Osteoblast (primary cell): ENCODE data around the gene PLEKHA6. TPM values are rescaled to one million over a fixed set of nuclear protein-coding genes. Genes with fewer than 3 reads are reported as not detected.

ENCODE experiments used
- DNase-seq: peaks from one replicate; pipeline ENCODE4 v3.0.0; 2011; ENCODE audit warnings: low spot score, mixed read lengths; ENCODE audit not compliant: insufficient read length; ENCODE audit errors: missing footprints
- H2AFZ ChIP-seq: 2 replicates; pipeline ENCODE4 v1.6.0; 2011; ENCODE audit warnings: mild to moderate bottlenecking, low read length
- H3K27ac ChIP-seq: 2 replicates; pipeline ENCODE4 v1.5.1; 2011; ENCODE audit warnings: mild to moderate bottlenecking, low read depth, low read length, moderate library complexity
- H3K27me3 ChIP-seq: 2 replicates; pipeline ENCODE4 v1.6.0; 2012; ENCODE audit warnings: mild to moderate bottlenecking, control low read depth, inconsistent platforms, low read length, moderate library complexity; ENCODE audit not compliant: insufficient read depth
- H3K36me3 ChIP-seq: 2 replicates; pipeline ENCODE4 v1.5.1; 2011; ENCODE audit warnings: mild to moderate bottlenecking, low read length, control low read depth, moderate library complexity; ENCODE audit not compliant: insufficient read depth
- H3K4me1 ChIP-seq: 2 replicates; pipeline ENCODE4 v1.5.1; 2011; ENCODE audit warnings: mild to moderate bottlenecking, low read length, control low read depth, moderate library complexity; ENCODE audit not compliant: insufficient read depth
- H3K4me2 ChIP-seq: 2 replicates; pipeline ENCODE4 v1.6.0; 2011; ENCODE audit warnings: mild to moderate bottlenecking, low read length; ENCODE audit not compliant: insufficient read depth
- H3K4me3 ChIP-seq: fragments of 200-600 bp; sonication (generic); 3 replicates; pipeline ENCODE4 v1.5.1; 2012; ENCODE audit warnings: mild to moderate bottlenecking, low read length, inconsistent platforms; ENCODE audit not compliant: insufficient read depth
- H3K79me2 ChIP-seq: 2 replicates; pipeline ENCODE4 v1.6.0; 2012; ENCODE audit warnings: mild to moderate bottlenecking, low read length, control low read depth, inconsistent platforms; ENCODE audit not compliant: insufficient read depth
- H3K9me3 ChIP-seq: 2 replicates; pipeline ENCODE4 v1.5.1; 2011; ENCODE audit warnings: low read depth, low read length, control low read depth
- H4K20me1 ChIP-seq: 2 replicates; pipeline ENCODE4 v1.6.0; 2012; ENCODE audit warnings: mild to moderate bottlenecking, low read length, control low read depth; ENCODE audit not compliant: insufficient read depth
- CTCF ChIP-seq: IDR thresholded peaks from 2 replicates; pipeline ENCODE4 v1.5.1; 2011; ENCODE audit warnings: mild to moderate bottlenecking, low read depth, low read length, moderate library complexity; ENCODE audit errors: extremely low read depth
- total RNA-seq: library from RNA; depleted of rRNA; stranded (reverse); fragments of >200 nt; gene quantifications from 2 replicates; pipeline ENCODE4 v1.2.3, GENCODE V29; 2012

The PLEKHA6 gene
- total RNA-seq, 1 donor: 0.36 TPM

- TF ChIP-seq CTCF: no peak
- no peaks in the 10 kb centered on the region for H3K36me3 ChIP-seq
- DNase-seq: no peak
- H2AFZ ChIP-seq: peak overlapping the region; percentile 70
- H3K4me3 ChIP-seq: no peak overlapping the region
- no peaks in the 10 kb centered on the region for H3K79me2 ChIP-seq
- peaks cover 2% of the 10 kb centered on the region for H3K27me3 ChIP-seq
- no peaks in the 10 kb centered on the region for H3K4me1 ChIP-seq
- peak overlapping the region; percentile 66 for H3K4me2 ChIP-seq
- no peak overlapping the region for H3K27ac ChIP-seq
- H3K9me3 ChIP-seq: no peaks in the 10 kb centered on the region
- H4K20me1 ChIP-seq: no peaks in the 10 kb centered on the region
These were observed 9.4 kb downstream of the PLEKHA6 start for GRCh38 chr1:204350312-204350711.

GRCh38 chr1:204349602-204350001, 10.1 kb downstream of the PLEKHA6 start:
- Histone ChIP-seq H2AFZ (no peak overlapping the region), H4K20me1 (no peaks in the 10 kb centered on the region), H3K79me2 (no peaks in the 10 kb centered on the region), H3K27me3 (peaks cover 2% of the 10 kb centered on the region), H3K4me3 (no peak overlapping the region), H3K4me2 (no peak overlapping the region), H3K36me3 (no peaks in the 10 kb centered on the region), H3K4me1 (no peaks in the 10 kb centered on the region), H3K27ac (no peak overlapping the region), H3K9me3 (no peaks in the 10 kb centered on the region)
- TF ChIP-seq CTCF: no peak
- DNase-seq: peak; percentile 43

- peak overlapping the region; percentile 62 for H2AFZ ChIP-seq
These were observed 11.0 kb downstream of the PLEKHA6 start for GRCh38 chr1:204348722-204349121.

GRCh38 chr1:204348242-204348641, 11.5 kb downstream of the PLEKHA6 start:
- Histone ChIP-seq H3K27ac (no peak overlapping the region), H3K79me2 (no peaks in the 10 kb centered on the region), H3K4me2 (no peak overlapping the region), H4K20me1 (no peaks in the 10 kb centered on the region), H3K4me3 (no peak overlapping the region), H2AFZ (no peak overlapping the region), H3K36me3 (no peaks in the 10 kb centered on the region), H3K9me3 (no peaks in the 10 kb centered on the region), H3K27me3 (peaks cover 9% of the 10 kb centered on the region), H3K4me1 (no peaks in the 10 kb centered on the region)
- DNase-seq: no peak
- TF ChIP-seq CTCF: no peak

More at GRCh38 chr1:204348722-204349121, 11.0 kb downstream of the PLEKHA6 start:
- H3K27me3 ChIP-seq: peaks cover 6% of the 10 kb centered on the region
- no peaks in the 10 kb centered on the region for H4K20me1 ChIP-seq
- H3K4me3 ChIP-seq: no peak overlapping the region
- no peaks in the 10 kb centered on the region for H3K9me3 ChIP-seq
- no peaks in the 10 kb centered on the region for H3K4me1 ChIP-seq
- DNase-seq: peak; percentile 82
- no peak overlapping the region for H3K4me2 ChIP-seq
- no peak overlapping the region for H3K27ac ChIP-seq
- no peaks in the 10 kb centered on the region for H3K36me3 ChIP-seq
- H3K79me2 ChIP-seq: no peaks in the 10 kb centered on the region
- no peak for TF ChIP-seq CTCF
